Measurements from ENCODE around the gene TAGAP. TPM values are rescaled to one million over a fixed set of nuclear protein-coding genes. Genes with fewer than 3 reads are reported as not detected.

TAGAP gene
- total and polyA plus RNA-seq, 9 of the 15 experiments (the other 6 are each of a cell fraction or from before 2014, with no cell fraction given): 0.07 TPM; not detected in 8

GRCh38 chr6:159084493-159085091 lies 39.8 kb upstream of the TAGAP start (continued):
- TF ChIP-seq, protein P1, sequence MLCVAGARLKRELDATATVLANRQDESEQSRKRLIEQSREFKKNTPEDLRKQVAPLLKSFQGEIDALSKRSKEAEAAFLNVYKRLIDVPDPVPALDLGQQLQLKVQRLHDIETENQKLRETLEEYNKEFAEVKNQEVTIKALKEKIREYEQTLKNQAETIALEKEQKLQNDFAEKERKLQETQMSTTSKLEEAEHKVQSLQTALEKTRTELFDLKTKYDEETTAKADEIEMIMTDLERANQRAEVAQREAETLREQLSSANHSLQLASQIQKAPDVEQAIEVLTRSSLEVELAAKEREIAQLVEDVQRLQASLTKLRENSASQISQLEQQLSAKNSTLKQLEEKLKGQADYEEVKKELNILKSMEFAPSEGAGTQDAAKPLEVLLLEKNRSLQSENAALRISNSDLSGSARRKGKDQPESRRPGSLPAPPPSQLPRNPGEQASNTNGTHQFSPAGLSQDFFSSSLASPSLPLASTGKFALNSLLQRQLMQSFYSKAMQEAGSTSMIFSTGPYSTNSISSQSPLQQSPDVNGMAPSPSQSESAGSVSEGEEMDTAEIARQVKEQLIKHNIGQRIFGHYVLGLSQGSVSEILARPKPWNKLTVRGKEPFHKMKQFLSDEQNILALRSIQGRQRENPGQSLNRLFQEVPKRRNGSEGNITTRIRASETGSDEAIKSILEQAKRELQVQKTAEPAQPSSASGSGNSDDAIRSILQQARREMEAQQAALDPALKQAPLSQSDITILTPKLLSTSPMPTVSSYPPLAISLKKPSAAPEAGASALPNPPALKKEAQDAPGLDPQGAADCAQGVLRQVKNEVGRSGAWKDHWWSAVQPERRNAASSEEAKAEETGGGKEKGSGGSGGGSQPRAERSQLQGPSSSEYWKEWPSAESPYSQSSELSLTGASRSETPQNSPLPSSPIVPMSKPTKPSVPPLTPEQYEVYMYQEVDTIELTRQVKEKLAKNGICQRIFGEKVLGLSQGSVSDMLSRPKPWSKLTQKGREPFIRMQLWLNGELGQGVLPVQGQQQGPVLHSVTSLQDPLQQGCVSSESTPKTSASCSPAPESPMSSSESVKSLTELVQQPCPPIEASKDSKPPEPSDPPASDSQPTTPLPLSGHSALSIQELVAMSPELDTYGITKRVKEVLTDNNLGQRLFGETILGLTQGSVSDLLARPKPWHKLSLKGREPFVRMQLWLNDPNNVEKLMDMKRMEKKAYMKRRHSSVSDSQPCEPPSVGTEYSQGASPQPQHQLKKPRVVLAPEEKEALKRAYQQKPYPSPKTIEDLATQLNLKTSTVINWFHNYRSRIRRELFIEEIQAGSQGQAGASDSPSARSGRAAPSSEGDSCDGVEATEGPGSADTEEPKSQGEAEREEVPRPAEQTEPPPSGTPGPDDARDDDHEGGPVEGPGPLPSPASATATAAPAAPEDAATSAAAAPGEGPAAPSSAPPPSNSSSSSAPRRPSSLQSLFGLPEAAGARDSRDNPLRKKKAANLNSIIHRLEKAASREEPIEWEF (CRISPR knock-in tag; IDR thresholded peaks at IDR 0.05): no peak
- TF ChIP-seq ZNF764 (CRISPR knock-in tag; IDR thresholded peaks at IDR 0.05; ENCODE audit: low read depth) (no peak), MAFF (IDR thresholded peaks at IDR 0.05; ENCODE audit: low read length) (no peak), CGGBP1 (CRISPR knock-in tag; IDR thresholded peaks at IDR 0.05) (no peak), CEBPB (tag; IDR thresholded peaks at IDR 0.05) (peak; percentile 81), GTF2F1 (IDR thresholded peaks at IDR 0.05; ENCODE audit: low read depth, low read length) (no peak), MXD1 (CRISPR knock-in tag; IDR thresholded peaks at IDR 0.05; ENCODE audit: borderline replicate concordance, poor library complexity, severe bottlenecking) (no peak), ZNF280B (CRISPR knock-in tag; IDR thresholded peaks at IDR 0.05) (no peak), CTCF (IDR thresholded peaks at IDR 0.05 in 2 of 3, conservative IDR thresholded peaks at IDR 0.05 in 1 of 3; ENCODE audit: insufficient read depth in 2 of 3, low read depth in 1 of 3, low read length in 3 of 3) (no peak), RFX1 (IDR thresholded peaks at IDR 0.05) (no peak), FOXA1 (IDR thresholded peaks at IDR 0.05; ENCODE audit: borderline replicate concordance) (no peak), ZNF384 (IDR thresholded peaks at IDR 0.05; ENCODE audit: low read depth, low read length) (peak; percentile 23; the same call in 1 of the 2 replicates), BRF2 (IDR thresholded peaks at IDR 0.05; ENCODE audit: borderline replicate concordance, insufficient read depth, insufficient read length) (no peak), TCF7L2 (IDR thresholded peaks at IDR 0.05; ENCODE audit: low read depth, low read length) (no peak)
- TF ChIP-seq, protein P2, sequence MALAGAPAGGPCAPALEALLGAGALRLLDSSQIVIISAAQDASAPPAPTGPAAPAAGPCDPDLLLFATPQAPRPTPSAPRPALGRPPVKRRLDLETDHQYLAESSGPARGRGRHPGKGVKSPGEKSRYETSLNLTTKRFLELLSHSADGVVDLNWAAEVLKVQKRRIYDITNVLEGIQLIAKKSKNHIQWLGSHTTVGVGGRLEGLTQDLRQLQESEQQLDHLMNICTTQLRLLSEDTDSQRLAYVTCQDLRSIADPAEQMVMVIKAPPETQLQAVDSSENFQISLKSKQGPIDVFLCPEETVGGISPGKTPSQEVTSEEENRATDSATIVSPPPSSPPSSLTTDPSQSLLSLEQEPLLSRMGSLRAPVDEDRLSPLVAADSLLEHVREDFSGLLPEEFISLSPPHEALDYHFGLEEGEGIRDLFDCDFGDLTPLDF (CRISPR knock-in tag; IDR thresholded peaks at IDR 0.05): no peak
